Neural progenitor cell (in vitro differentiated cells): ENCODE data around the gene PARD3B. TPM values are rescaled to one million over a fixed set of nuclear protein-coding genes. Genes with fewer than 3 reads are reported as not detected.

Source experiments
- DNase-seq: peaks from one replicate; pipeline ENCODE4 v3.0.0-alpha.2; 2016; ENCODE audit warnings: low spot score
- H2AFZ ChIP-seq: fragments of 200-600 bp; sonication (generic); replicated peaks from 2 replicates; pipeline ENCODE4 v1.6.1; 2016; ENCODE audit warnings: antibody characterized with exemption
- H3F3A ChIP-seq: fragments of 200-600 bp; sonication (generic); 2 replicates; pipeline ENCODE4 v1.6.1; 2016; ENCODE audit warnings: antibody characterized with exemption, low read depth
- H3K27ac ChIP-seq: fragments of 200-600 bp; sonication (generic); 2 replicates; pipeline ENCODE4 v1.5.1; 2016; ENCODE audit warnings: mild to moderate bottlenecking
- H3K27me3 ChIP-seq: fragments of 200-600 bp; sonication (generic); 2 replicates; pipeline ENCODE4 v1.6.1; 2016; ENCODE audit warnings: mild to moderate bottlenecking, moderate library complexity
- H3K36me3 ChIP-seq: fragments of 200-600 bp; sonication (generic); 2 replicates; pipeline ENCODE4 v1.5.1; 2016
- H3K4me1 ChIP-seq: fragments of 200-600 bp; sonication (generic); 2 replicates; pipeline ENCODE4 v1.6.1; 2016; ENCODE audit warnings: mixed run types
- H3K4me2 ChIP-seq: fragments of 200-600 bp; sonication (generic); 2 replicates; pipeline ENCODE4 v1.6.1; 2016
- H3K4me3 ChIP-seq: fragments of 200-600 bp; sonication (generic); 2 replicates; pipeline ENCODE4 v1.5.1; 2016
- H3K79me2 ChIP-seq: fragments of 200-600 bp; sonication (generic); 2 replicates; pipeline ENCODE4 v1.6.1; 2016; ENCODE audit warnings: low read depth
- H3K9ac ChIP-seq: fragments of 200-600 bp; sonication (generic); 2 replicates; pipeline ENCODE4 v1.6.1; 2016
- H3K9me3 ChIP-seq: fragments of 200-600 bp; sonication (generic); 2 replicates; pipeline ENCODE4 v1.5.1; 2016; ENCODE audit warnings: low read depth
- H4K20me1 ChIP-seq: fragments of 200-600 bp; sonication (generic); 2 replicates; pipeline ENCODE4 v1.6.1; 2016; ENCODE audit warnings: low read depth
- H3K27ac Mint-ChIP-seq: 3 replicates; pipeline ENCODE4 v1.8.0; 2021; ENCODE audit warnings: mixed read lengths
- H3K27me3 Mint-ChIP-seq: 2 replicates; pipeline ENCODE4 v1.8.0; 2022; ENCODE audit warnings: low read depth, mild to moderate bottlenecking, inconsistent platforms, moderate library complexity, mixed read lengths; ENCODE audit not compliant: insufficient read depth
- H3K36me3 Mint-ChIP-seq: 3 replicates; pipeline ENCODE4 v1.8.0; 2021; ENCODE audit warnings: mixed read lengths
- H3K4me1 Mint-ChIP-seq: 3 replicates; pipeline ENCODE4 v1.8.0; 2021; ENCODE audit warnings: mixed read lengths
- H3K4me3 Mint-ChIP-seq: 3 replicates; pipeline ENCODE4 v1.8.0; 2021; ENCODE audit warnings: mild to moderate bottlenecking, moderate library complexity, mixed read lengths
- H3K9me3 Mint-ChIP-seq: 3 replicates; pipeline ENCODE4 v1.8.0; 2020; ENCODE audit warnings: mixed read lengths
- EZH2 ChIP-seq: fragments of 200-600 bp; sonication (generic); IDR thresholded peaks from 2 replicates; pipeline ENCODE4 v1.6.1; 2017; ENCODE audit warnings: antibody characterized with exemption, mild to moderate bottlenecking, moderate library complexity
- EZH2phosphoT487 ChIP-seq: fragments of 200-600 bp; sonication (generic); IDR thresholded peaks from 2 replicates; pipeline ENCODE4 v1.6.1; 2017; ENCODE audit warnings: antibody characterized with exemption
- total RNA-seq: library from RNA; depleted of rRNA; stranded (reverse); fragments of >200 nt; gene quantifications from 2 replicates; pipeline ENCODE4 v1.2.3, GENCODE V29; 2015; ENCODE audit warnings: low replicate concordance
- TF ChIP-seq, protein P1 (sequence below): fragments of 200-600 bp; sonication (generic); IDR thresholded peaks from 2 replicates; pipeline ENCODE4 v1.5.1; 2017; ENCODE audit warnings: antibody characterized with exemption, mild to moderate bottlenecking

Gene PARD3B
- total RNA-seq, 1 donor from 2014 or later, result 8.4 TPM

DNA sequence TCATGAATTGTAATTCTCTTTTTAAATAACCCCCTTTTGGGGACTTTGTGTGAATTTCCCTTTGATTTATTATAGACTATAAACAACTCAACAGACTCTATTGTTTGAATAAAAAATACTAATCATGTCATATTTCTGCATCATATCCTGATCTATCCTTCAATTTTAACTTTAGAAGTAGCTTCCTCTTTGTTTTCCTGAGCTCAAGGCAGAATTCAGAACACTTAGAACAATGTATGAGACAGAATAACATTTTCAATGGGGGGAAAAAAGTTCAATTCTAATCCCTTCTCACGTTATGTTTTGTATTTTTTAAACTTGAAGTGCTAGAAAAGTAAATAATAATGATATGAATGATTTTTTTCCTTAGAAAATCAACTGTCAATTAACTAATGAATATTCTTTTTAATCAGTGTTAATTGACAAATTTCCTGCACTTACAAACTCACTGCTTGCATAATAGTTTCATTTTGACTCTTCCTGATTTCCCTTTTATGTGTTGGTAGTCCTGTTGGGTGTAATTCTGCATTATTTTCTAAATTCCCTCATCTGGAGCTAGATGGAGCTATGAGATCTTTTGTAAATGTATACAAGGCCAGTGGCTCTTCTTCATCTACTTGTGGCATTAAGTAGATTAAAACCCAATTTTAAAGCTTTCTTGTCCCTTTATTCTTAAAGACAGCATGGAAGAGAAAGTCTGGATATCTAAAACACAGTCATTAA lies 326.1 kb downstream of the PARD3B start:
- H3K36me3 Mint-ChIP-seq, result no peaks in the 10 kb centered on the region
- Histone ChIP-seq H3K4me3 (no peak overlapping the region), H4K20me1 (no peaks in the 10 kb centered on the region), H3K27me3 (no peaks in the 10 kb centered on the region), H3K4me1 (no peaks in the 10 kb centered on the region), H3K27ac (no peak overlapping the region), H3F3A (no peaks in the 10 kb centered on the region), H3K79me2 (no peaks in the 10 kb centered on the region), H3K9ac (no peak overlapping the region), H2AFZ (no peak overlapping the region), H3K9me3 (no peaks in the 10 kb centered on the region), H3K36me3 (no peaks in the 10 kb centered on the region), H3K4me2 (no peak overlapping the region)
- H3K4me3 Mint-ChIP-seq, result no peak overlapping the region
- no peak overlapping the region for H3K27ac Mint-ChIP-seq
- peak; percentile 28 for DNase-seq
- H3K27me3 Mint-ChIP-seq, result no peaks in the 10 kb centered on the region
- no peak for TF ChIP-seq EZH2phosphoT487
- no peak for TF ChIP-seq EZH2
- TF ChIP-seq, protein P1, sequence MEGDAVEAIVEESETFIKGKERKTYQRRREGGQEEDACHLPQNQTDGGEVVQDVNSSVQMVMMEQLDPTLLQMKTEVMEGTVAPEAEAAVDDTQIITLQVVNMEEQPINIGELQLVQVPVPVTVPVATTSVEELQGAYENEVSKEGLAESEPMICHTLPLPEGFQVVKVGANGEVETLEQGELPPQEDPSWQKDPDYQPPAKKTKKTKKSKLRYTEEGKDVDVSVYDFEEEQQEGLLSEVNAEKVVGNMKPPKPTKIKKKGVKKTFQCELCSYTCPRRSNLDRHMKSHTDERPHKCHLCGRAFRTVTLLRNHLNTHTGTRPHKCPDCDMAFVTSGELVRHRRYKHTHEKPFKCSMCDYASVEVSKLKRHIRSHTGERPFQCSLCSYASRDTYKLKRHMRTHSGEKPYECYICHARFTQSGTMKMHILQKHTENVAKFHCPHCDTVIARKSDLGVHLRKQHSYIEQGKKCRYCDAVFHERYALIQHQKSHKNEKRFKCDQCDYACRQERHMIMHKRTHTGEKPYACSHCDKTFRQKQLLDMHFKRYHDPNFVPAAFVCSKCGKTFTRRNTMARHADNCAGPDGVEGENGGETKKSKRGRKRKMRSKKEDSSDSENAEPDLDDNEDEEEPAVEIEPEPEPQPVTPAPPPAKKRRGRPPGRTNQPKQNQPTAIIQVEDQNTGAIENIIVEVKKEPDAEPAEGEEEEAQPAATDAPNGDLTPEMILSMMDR, result peak; percentile 59
- no peaks in the 10 kb centered on the region for H3K9me3 Mint-ChIP-seq
- H3K4me1 Mint-ChIP-seq, result peaks cover 2% of the 10 kb centered on the region

DNA sequence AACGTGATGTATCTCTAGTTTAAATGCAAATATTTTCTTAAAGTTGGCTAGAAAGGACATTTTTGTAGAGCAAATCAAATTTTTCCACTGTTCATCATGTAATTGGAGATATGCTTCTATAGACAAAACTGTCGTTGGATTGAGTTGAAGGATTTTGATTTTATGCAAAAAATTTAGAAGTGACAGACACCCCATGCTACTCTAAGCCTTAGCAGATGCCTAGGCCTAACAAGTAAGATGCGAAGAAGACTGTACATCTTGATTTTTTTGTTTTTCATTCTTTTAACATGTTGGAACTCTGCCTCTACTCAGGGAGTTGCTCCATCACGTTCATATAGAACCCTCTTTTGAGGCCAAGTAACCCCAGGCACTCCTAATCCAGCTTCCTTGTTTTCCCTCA lies 331.0 kb downstream of the PARD3B start:
- Histone ChIP-seq H3K4me2 (no peak overlapping the region), H4K20me1 (no peaks in the 10 kb centered on the region), H2AFZ (no peak overlapping the region), H3K27ac (no peak overlapping the region), H3K36me3 (no peaks in the 10 kb centered on the region), H3K9me3 (no peaks in the 10 kb centered on the region), H3K4me1 (no peaks in the 10 kb centered on the region), H3K4me3 (no peak overlapping the region), H3K79me2 (no peaks in the 10 kb centered on the region), H3K9ac (no peak overlapping the region), H3F3A (no peaks in the 10 kb centered on the region), H3K27me3 (no peaks in the 10 kb centered on the region)
- TF ChIP-seq, protein P1, result no peak
- no peak for TF ChIP-seq EZH2
- no peak overlapping the region for H3K27ac Mint-ChIP-seq
- no peak for DNase-seq
- H3K4me3 Mint-ChIP-seq, result no peak overlapping the region
- H3K36me3 Mint-ChIP-seq, result no peaks in the 10 kb centered on the region
- no peaks in the 10 kb centered on the region for H3K27me3 Mint-ChIP-seq
- H3K4me1 Mint-ChIP-seq, result peaks cover 7% of the 10 kb centered on the region
- no peaks in the 10 kb centered on the region for H3K9me3 Mint-ChIP-seq

DNA sequence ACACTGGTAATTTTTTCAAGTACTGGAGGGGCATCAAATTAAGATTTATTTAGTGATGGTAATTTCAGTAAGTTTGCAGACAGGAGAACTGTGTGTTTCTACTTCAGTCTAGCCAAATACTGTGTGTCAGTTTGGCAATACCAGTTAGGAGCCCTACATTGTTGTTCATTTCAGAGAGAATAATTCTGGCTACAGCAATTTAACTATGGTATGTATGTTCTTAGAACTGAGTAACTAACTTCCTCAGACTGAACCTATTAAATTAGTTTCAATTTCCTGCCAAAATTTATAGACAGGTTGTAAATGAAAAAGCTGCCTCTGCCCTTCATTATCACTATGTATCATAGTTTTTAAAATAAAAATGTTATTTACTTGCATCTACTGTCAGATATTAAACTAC lies 332.4 kb downstream of the PARD3B start:
- H3K9me3 ChIP-seq, result no peaks in the 10 kb centered on the region
- H3K27me3 Mint-ChIP-seq, result no peaks in the 10 kb centered on the region
- H3K27me3 ChIP-seq, result no peaks in the 10 kb centered on the region
- DNase-seq, result no peak
- no peak overlapping the region for H3K4me3 Mint-ChIP-seq
- H3K4me2 ChIP-seq, result no peak overlapping the region
- no peak overlapping the region for H3K9ac ChIP-seq
- no peaks in the 10 kb centered on the region for H3K36me3 Mint-ChIP-seq
- H4K20me1 ChIP-seq, result no peaks in the 10 kb centered on the region
- no peak overlapping the region for H3K4me3 ChIP-seq
- no peaks in the 10 kb centered on the region for H3K79me2 ChIP-seq
- TF ChIP-seq EZH2phosphoT487 (no peak), EZH2 (no peak)
- TF ChIP-seq, protein P1, result no peak
- H3K27ac ChIP-seq, result no peak overlapping the region
- no peak overlapping the region for H3K27ac Mint-ChIP-seq
- H3K36me3 ChIP-seq, result no peaks in the 10 kb centered on the region
- no peaks in the 10 kb centered on the region for H3F3A ChIP-seq
- H3K4me1 Mint-ChIP-seq, result peaks cover 15% of the 10 kb centered on the region
- no peak overlapping the region for H2AFZ ChIP-seq
- no peaks in the 10 kb centered on the region for H3K9me3 Mint-ChIP-seq
- peaks cover 7% of the 10 kb centered on the region for H3K4me1 ChIP-seq
